Measurements from ENCODE around the gene FAM20C.

- no peak for TF ChIP-seq GATA2 (IDR thresholded peaks at IDR 0.05; ENCODE audit: low read depth, low read length)
- no peak for TF ChIP-seq GATA3 (IDR thresholded peaks at IDR 0.05; ENCODE audit: low read depth, low read length)
These were observed 5.3 kb downstream of the FAM20C start for GRCh38 chr7:197413-198335.
